Measurements from ENCODE around the gene RAVER2.
A peak's percentile ranks its signal among the peaks of the same experiment; 100 is the strongest.
"Not testable (repeated sequence)": the region's sequence is repeated elsewhere in the genome, so short reads cannot be mapped to it uniquely, and the experiment has no call there.

RAVER2 gene, protein sequence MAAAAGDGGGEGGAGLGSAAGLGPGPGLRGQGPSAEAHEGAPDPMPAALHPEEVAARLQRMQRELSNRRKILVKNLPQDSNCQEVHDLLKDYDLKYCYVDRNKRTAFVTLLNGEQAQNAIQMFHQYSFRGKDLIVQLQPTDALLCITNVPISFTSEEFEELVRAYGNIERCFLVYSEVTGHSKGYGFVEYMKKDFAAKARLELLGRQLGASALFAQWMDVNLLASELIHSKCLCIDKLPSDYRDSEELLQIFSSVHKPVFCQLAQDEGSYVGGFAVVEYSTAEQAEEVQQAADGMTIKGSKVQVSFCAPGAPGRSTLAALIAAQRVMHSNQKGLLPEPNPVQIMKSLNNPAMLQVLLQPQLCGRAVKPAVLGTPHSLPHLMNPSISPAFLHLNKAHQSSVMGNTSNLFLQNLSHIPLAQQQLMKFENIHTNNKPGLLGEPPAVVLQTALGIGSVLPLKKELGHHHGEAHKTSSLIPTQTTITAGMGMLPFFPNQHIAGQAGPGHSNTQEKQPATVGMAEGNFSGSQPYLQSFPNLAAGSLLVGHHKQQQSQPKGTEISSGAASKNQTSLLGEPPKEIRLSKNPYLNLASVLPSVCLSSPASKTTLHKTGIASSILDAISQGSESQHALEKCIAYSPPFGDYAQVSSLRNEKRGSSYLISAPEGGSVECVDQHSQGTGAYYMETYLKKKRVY

DNA sequence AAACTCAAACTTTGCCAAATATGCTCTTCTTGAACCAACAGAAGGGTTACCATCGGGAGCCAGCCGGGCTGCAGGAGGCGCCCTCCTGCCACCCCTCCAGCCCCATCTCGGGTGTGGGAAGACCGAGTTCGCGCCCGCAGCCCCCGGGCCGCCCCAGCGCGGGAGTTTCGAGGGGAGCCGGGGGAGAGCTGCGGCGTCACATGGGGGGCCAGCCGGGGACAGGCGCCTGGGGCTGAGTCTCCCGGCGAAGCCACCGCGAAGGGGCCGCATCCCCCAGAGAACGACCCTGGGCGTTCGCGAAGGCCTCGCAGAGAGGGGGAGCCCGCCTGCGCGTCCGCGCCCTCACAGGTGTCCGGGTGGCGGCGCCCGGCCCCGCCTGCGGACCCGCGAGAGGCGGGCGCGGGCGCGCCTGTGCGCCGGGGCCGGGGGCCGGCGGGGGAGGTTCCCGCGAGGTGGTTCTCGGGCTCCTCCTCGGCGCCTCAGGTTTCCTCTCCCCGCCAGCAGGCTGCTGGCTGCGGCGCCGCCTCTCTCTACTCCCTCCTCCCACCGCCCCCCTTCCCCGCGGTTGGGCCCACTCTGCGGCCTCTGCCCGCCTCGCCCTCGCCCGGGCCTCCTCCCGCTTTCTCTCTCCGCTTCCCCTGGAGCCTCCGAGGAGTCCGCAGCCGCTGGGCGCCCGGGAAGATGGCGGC, at the start of gene RAVER2:
RAVER2 (plus strand) TSS at position 584 of the 689 bp plus-strand sequence; CDS start at position 682, 98 bp downstream.
- peak; percentile 86 for DNase-seq (ENCODE audit: low spot score)
- FAIRE-seq: no peak

DNA sequence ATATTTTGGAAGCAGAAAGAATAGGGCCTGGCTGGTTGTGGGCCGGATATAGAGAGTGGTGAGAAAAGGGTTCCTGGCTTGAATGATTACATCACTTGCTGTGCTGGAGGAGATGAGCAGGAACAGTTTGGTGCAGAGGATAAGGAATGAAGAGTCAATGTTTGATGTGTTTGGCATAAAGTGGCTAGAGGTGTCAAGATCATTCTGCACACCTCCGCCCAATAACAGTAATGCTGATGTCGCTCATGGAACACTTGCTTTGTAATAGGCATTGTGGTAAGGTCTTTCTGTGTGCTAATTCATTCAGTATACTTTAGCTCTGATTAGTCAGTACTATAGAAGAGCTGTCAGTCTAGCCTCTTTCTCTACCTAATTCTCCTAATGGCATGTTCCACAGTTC, 48.0 kb upstream of the RAVER2 start:
- no peak for FAIRE-seq

DNA sequence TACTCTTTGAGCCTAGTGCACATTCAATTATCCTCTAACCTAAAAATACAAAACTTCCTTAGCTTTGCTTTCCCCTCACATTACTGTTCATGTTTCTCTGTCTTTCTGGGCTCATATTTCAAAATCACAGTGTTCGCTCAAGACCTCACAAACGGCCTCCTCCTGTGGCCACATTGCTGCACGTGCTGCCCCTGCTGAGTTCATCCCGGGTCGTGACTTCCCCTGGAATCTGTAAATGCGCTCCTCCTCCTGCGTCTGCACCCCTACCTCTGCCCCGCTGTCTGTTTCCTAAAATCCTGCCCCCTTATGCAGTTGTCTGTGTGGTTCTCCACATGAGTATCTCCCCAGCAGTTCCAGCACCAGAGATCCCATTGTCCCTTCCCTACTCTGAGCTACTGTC, 45.5 kb upstream of the RAVER2 start:
- no peak for FAIRE-seq
- no peak for DNase-seq (ENCODE audit: low spot score)

More for the DNA sequence above, 48.0 kb upstream of the RAVER2 start:
- no peak for DNase-seq (ENCODE audit: low spot score)

DNA sequence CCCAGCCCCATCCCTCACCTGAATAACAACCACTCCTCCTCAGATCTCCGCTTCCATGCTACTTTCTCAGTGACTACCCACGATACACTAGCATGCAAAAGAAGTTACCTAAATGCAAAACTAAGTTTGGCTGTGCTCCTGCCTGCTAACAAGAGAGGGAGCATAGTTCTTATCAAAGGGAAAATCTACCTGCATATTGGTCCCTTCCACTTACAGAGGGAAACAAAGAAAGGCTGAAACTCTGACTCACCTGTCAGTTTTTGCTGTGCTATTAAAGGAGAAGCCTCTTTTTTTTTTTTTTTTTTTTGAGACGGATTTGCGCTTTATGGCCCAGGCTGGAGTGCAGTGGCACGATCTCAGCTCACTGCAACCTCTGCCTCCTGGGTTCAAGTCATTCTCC, 43.8 kb upstream of the RAVER2 start:
- DNase-seq (ENCODE audit: low spot score) (no peak), FAIRE-seq (no peak)

DNA sequence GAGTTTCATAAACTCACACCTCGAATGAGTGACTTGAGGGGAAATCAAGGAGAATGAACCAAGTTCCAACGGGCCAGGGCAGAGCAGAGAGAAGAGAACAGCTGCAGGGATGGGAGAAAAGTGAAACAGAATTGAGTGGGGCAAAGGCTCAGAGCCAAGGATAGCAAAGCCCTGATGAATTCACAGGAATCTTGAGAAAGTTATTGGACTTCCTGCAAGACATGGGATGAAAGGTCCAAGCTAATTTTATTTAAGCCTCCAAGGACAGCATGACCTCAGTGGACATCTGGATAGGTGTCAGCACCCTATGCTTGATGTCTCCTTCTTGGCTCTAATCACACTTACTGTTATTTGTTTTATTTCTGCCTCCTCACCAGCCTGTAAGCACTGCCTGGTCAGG, 43.0 kb upstream of the RAVER2 start:
- no peak for DNase-seq (ENCODE audit: low spot score)
- no peak for FAIRE-seq

DNA sequence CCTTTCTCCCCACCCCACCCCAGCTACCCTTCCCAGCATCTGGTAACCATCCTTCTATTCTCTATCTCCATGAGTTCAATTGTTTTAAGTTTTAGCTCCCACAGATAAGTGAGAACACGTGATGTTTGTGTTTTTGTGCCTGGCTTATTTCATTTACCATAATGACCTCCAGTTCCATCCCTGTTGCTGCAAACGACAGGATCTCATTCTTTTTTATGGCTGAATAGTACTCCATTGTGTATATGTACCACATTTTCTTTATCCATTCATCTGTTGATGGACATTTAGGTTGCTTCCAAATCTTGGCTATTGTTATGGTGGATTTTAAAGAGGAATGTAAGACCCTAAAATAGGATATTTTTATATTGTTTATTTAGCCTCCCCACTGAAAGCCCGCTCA, 42.2 kb upstream of the RAVER2 start:
- FAIRE-seq; DNase-seq (ENCODE audit: low spot score): not testable (repeated sequence)

DNA sequence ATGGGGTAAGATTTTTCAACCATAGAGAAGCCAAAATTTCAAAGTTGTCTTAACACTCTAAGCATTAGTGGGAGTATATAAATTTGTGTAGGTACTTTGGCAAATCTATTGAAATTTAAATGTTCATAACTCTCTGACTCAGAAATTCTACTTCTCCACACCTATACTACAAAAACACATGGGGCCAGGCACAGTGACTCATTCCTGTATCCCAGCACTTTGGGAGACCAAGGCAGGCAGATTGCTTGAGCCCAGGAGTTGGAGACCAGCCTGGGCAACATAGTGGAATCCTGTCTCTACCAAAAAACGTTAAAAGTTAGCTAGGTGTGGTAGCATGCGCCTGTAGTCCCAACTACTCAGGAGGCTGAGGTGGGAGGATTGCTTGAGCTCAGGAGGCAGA, 41.3 kb upstream of the RAVER2 start:
- FAIRE-seq (no peak), DNase-seq (ENCODE audit: low spot score) (no peak)

DNA sequence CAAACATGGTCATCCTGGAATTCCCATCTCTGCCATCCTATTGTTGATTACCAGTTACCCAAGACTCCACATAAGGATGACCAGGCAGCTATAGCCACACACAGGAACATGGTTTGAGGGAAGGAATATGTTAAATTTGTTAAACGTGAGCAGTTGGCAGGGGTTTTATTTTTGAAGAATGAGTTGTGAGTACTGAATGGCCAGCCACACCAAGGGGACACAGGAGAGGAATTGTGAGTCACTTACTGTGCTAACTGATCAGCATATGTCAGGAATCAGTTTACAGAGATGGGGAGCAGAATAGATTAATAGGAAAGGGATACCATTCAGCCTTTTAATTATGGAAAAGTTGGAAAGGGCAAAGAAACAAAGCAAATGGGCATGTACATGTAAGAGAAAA, 39.3 kb upstream of the RAVER2 start:
- DNase-seq (ENCODE audit: low spot score): no peak
- no peak for FAIRE-seq

DNA sequence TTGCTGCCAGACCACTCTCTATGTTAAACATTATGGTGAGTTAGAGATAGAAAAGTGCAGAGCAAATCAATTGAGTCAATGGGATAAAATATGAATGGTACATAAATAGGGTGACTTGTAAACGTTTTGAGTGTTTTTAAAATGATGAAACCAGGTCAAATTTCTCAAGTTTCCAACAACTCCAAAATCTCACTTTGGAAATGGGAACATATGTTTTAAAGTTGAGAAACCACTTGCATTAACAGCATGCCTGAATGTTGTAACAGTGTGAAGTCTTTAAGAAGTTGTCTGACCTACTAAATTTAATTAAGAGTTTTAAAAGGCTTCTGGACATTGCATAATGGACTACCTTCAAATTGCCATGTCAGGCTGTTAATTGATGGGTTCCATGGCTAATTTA, 33.6 kb upstream of the RAVER2 start:
- FAIRE-seq: no peak
- no peak for DNase-seq (ENCODE audit: low spot score)

DNA sequence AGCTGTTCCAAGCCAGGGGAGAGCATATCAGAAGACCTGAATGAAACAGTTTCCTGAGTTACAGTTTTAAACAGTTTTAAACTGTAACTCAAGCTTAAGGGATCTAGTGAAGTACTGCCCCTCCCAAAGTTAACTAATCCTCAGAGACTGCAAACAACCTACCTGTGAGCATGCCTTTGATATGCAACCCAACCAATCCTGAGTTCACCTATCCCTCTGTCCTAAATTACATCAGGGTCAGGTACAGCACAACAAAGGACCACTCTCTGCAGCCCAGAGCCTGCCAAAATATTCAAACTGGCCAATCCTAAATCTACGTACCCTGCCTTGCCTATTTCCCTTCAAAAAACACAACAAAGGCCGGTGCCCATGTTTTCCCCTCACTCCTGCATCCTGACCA, 32.8 kb upstream of the RAVER2 start:
- DNase-seq (ENCODE audit: low spot score) (no peak), FAIRE-seq (no peak)

DNA sequence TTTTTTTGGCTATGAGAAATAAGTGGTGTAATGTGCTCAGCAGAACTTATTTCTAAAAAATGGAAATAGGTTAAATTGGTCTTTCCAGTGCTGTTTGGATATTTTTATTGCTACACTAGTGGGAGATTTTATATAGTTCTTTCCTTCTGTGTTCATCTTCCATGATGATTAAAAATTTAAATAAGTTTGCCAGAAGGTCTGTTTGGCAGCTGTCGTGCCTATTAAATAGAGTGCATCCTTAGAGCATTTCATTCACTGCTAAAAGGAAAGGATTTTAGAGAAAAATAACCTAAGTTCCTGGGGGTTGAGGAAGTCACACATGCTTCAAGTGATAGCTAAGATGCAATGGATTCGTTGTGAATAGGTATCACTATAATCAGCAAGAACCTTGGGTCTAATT, 29.7 kb upstream of the RAVER2 start:
- FAIRE-seq: no peak

DNA sequence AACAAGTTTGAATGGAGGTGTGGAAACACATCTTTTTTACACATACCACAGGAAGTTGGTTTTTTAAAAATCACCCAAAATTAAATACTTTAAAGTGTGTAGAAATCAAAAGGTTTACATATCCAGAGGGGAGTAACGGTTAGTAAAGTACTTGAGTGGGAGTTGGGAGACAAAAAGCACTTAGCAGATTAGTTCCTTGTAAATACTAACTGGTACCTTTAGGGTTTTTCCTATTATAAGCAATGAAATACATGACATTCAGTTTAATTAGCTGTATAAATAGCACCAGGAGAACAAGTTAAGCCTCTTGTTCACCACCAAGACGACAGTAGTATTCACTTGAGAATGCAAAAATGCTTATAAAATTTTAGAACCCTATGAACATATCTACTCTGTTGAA, 23.7 kb upstream of the RAVER2 start:
- no peak for FAIRE-seq
- no peak for DNase-seq (ENCODE audit: low spot score)

More for the DNA sequence above, 29.7 kb upstream of the RAVER2 start:
- DNase-seq (ENCODE audit: low spot score): no peak

DNA sequence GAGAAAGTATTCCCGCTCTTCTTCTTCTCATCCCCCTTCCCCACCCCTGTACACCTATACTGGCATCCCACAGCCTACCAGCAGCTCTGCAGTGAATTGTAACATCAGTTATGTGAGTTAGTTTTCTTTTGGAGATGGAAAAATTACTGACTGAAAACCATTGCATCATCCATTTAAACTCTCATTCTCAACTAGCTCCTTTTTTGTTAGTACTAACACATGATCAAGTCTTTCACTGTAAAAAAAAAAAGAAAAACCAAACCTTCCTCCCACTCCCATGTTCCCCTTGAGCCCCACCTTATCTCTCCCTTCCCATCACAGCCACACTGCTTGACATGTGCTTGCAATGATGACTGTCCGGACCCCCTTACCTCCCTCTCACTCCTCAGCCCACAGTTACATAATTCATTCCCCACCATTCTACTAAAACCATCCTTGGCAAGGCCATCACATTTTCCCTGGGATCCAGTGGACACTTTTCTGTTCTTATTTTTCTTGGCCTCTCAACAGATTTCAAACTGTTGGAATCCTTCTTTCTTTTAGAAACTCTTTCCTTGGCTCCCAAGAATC, 23.2 kb upstream of the RAVER2 start:
- DNase-seq (ENCODE audit: low spot score): no peak
- no peak for FAIRE-seq

DNA sequence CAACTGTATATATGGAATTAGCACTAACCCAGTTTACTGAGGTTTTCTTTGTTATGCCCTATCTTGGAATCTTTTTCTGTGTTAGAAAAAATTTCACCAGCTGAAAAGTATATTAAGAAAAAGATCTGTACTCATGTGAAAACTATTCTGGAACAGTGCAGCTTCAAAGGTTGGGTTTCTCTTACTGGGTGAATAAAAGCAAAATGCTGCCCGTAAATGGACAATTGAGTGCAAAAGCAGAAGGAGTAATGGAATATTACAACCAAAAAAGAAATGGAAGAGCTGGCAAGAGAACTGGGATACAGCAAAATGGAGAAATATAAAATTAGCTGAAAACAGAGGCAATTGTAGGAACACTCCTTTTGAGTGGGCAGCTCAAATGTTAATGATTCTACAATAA, 17.0 kb upstream of the RAVER2 start:
- DNase-seq (ENCODE audit: low spot score) (no peak), FAIRE-seq (no peak)

DNA sequence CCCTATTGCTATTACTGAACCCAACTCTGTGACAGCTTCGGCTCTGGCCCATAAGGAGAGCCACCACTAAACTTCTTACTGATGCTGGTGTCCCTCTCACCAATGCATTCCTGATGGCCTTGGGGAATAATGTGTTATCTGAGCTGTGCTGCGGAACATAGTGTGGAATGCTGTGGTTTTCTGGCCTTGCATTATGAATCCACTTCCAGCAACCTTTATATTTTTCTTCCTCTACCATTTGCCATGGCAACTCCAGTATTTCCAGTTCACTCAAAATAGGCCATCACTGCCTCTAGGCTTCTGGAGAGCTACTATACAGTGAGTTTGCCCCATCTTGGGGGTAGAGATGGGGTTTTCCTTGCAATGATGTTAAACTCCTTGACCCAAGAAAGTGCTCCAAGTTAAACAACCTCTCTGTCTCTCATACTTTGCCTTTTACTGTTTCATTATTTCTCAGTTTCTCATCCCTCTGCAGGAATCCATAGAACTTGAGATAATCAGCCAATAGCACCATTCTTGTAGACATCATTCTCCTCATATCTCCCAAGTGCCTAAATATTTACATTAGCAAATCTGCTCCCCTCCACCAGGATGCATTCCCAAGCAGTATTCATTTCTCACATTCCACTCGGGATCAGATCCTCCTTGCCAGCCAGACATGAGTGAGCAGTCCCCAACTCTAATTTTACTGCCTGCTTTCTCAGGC, 11.1 kb upstream of the RAVER2 start:
- FAIRE-seq (no peak), DNase-seq (ENCODE audit: low spot score) (no peak)

DNA sequence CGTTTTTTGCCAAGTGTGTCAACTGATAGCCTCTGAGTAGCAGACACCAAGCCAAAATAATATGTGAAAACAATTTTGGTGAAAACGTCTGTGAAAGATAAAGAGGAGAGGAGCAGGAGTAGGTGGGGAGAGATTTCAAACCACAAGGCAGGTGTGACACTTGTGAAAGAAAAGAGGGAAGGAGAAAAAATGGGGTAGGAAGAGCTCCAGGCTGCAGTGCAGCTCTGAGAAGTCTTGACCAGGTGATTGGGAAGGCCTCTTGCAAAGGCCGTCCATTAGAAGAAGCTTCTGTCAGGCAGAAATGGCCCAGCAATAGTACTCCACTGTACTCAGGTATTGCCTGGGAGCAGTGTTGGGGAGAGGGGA, 10.6 kb upstream of the RAVER2 start:
- FAIRE-seq: no peak
- no peak for DNase-seq (ENCODE audit: low spot score)

DNA sequence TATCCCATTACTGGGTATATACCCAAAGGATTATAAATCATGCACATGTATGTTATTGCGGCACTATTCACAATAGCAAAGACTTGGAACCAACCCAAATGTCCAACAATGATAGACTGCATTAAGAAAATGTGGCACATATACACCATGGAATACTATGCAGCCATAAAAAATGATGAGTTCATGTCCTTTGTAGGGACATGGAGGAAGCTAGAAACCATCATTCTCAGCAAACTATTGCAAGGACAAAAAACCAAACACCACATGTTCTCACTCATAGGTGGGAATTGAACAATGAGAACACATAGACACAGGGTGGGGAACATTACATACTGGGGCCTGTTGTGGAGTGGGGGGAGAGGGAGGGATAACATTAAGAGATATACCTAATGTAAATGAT, 4.2 kb upstream of the RAVER2 start:
- FAIRE-seq; DNase-seq (ENCODE audit: low spot score): not testable (repeated sequence)

DNA sequence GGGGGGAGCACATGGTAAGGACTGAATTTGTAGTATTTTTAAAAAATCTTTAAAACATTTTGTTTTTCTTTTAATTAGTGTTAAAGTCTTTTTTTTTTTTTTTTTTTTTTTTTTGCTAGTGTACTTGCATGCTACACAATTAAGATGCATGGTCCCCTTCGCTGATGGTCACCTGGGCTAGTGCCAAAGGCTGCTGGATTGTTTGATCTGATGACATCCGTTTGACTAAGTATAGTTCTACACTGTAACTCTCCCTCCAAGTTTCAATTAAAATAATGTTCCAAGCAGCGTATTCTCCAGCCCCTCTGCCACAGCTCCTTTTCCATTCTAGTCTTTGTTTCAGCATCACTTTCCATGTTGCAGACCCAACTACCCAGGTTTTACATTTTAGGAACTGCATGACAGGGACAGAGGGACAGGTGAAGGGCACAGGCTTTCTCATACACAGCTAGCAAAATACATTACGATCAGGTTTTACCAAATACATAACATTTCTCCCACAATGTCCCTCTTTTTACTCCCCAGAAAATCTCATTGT, 852 bp upstream of the RAVER2 start:
- FAIRE-seq (no peak), DNase-seq (ENCODE audit: low spot score) (peak; percentile 9)

DNA sequence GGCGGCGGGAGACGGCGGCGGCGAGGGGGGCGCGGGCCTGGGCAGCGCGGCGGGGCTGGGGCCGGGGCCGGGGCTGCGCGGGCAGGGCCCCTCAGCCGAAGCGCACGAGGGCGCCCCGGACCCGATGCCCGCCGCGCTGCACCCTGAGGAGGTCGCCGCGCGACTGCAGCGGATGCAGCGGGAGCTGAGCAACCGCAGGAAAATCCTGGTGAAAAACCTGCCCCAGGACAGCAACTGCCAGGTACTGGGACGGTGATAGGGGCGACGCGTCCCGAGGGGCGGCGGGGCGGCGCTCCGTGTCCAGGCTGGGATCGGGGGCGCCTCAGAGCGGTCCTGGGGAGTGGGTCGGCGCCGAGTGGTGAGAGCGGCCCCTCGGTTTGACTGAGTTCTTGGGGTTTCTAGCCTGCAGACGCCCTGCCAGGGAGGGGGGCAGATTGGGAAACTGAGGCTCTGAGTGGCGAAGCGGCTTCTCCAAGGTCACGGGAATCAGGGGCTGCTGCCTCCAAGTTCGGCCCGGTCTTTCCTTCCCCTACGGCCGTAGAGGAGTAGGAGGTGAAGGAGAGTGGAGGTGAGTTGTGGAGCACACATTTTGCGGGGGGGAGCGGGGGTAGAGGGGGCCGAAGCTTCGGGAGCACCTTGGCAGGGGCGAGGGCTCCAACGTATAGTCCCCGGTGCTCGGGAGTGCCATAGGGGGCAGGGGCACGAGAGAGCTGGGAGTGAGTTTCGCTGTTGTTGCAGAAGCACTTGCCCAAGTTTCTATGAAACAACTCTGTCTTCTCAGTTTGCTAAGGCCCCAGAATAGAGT, 508 bp downstream of the RAVER2 start:
- no peak for FAIRE-seq
- DNase-seq (ENCODE audit: low spot score): peak; percentile 22

Data from urothelium cell line (cell line).